GM06990 (cell line): ENCODE data around the gene PRKCZ.

ENCODE experiments used
- DNase-seq: peaks from one replicate; pipeline ENCODE4 v3.0.0-alpha.2; 2011; ENCODE audit not compliant: insufficient read length; ENCODE audit errors: extremely low read depth
- H3K27me3 ChIP-seq: replicated peaks from 2 replicates; pipeline ENCODE4 v1.6.0; 2011; ENCODE audit warnings: low read length; ENCODE audit not compliant: control insufficient read depth, insufficient read depth
- H3K36me3 ChIP-seq: 2 replicates; pipeline ENCODE4 v1.5.1; 2011; ENCODE audit warnings: low read length; ENCODE audit not compliant: control insufficient read depth, insufficient read depth
- H3K4me3 ChIP-seq: replicated peaks from 2 replicates; pipeline ENCODE4 v1.5.1; 2011; ENCODE audit warnings: low read depth, mild to moderate bottlenecking, control low read depth, low read length
- CTCF ChIP-seq: IDR thresholded peaks from 2 replicates; pipeline ENCODE4 v1.5.1; 2011; ENCODE audit warnings: low read length, control low read depth, mild to moderate bottlenecking, inconsistent platforms; ENCODE audit not compliant: insufficient read depth, poor library complexity, severe bottlenecking

PRKCZ gene

GRCh38 chr1:2095394-2095793, 45.2 kb downstream of the PRKCZ start:
- H3K36me3 ChIP-seq: no peaks in the 10 kb centered on the region
- no peak overlapping the region for H3K4me3 ChIP-seq
- no peaks in the 10 kb centered on the region for H3K27me3 ChIP-seq
- no peak for TF ChIP-seq CTCF
- DNase-seq: no peak

- DNase-seq: no peak
- Histone ChIP-seq H3K4me3 (no peak overlapping the region), H3K27me3 (no peaks in the 10 kb centered on the region), H3K36me3 (no peaks in the 10 kb centered on the region)
- no peak for TF ChIP-seq CTCF
Observed at GRCh38 chr1:2095981-2096736, 45.9 kb downstream of the PRKCZ start.

- TF ChIP-seq CTCF: no peak
- no peak overlapping the region for H3K4me3 ChIP-seq
- H3K27me3 ChIP-seq: no peaks in the 10 kb centered on the region
- no peaks in the 10 kb centered on the region for H3K36me3 ChIP-seq
- DNase-seq: no peak
Observed at GRCh38 chr1:2097386-2098300, 47.4 kb downstream of the PRKCZ start.

GRCh38 chr1:2098301-2098698, 48.1 kb downstream of the PRKCZ start:
- no peak for DNase-seq
- H3K27me3 ChIP-seq: no peaks in the 10 kb centered on the region
- TF ChIP-seq CTCF: no peak
- no peak overlapping the region for H3K4me3 ChIP-seq
- H3K36me3 ChIP-seq: no peaks in the 10 kb centered on the region

- no peak for TF ChIP-seq CTCF
- Histone ChIP-seq H3K27me3 (no peaks in the 10 kb centered on the region), H3K4me3 (no peak overlapping the region), H3K36me3 (no peaks in the 10 kb centered on the region)
- DNase-seq: no peak
Observed at GRCh38 chr1:2098839-2099785, 48.9 kb downstream of the PRKCZ start.
